Retinal pigment epithelial cell (primary cell): ENCODE results near the gene LAMB1.

ENCODE experiments used
- DNase-seq: peaks from one replicate; pipeline ENCODE4 v3.0.0-alpha.2; 2010; ENCODE audit warnings: low read depth
- H3K4me3 ChIP-seq: 2 replicates; pipeline ENCODE4 v1.5.1; 2011; ENCODE audit warnings: mild to moderate bottlenecking, low read length, control low read depth, moderate library complexity
- CTCF ChIP-seq: conservative IDR thresholded peaks from 2 replicates; pipeline ENCODE4 v1.5.1; 2011; ENCODE audit warnings: low read depth, low read length, control low read depth, inconsistent platforms

LAMB1 gene

GRCh38 chr7:108030516-108030915 lies 27.6 kb upstream of the LAMB1 start:
- TF ChIP-seq CTCF: no peak
- H3K4me3 ChIP-seq: no peak overlapping the region
- no peak for DNase-seq

GRCh38 chr7:108029034-108029433 lies 26.1 kb upstream of the LAMB1 start:
- no peak overlapping the region for H3K4me3 ChIP-seq
- TF ChIP-seq CTCF: no peak
- no peak for DNase-seq

DNA sequence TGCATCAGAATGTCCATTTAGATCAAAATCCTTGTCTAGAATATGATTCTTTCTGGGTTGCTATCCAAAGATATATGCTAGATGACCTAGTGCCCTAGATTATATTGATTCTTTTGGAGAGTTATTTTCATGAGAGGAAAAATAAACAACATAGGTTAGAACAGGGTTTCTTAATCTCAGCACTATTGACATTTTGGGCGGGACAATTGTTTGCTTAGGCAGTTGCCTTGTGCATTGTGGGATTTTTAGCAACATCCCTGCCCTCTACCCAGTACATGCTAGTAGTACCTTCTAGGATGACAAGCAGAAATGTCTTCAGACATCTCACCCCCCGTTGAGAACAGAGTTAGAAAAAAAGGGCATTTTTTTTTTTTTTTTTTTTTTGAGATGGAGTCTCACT lies 25.1 kb upstream of the LAMB1 start:
- H3K4me3 ChIP-seq: no peak overlapping the region
- DNase-seq: no peak
- no peak for TF ChIP-seq CTCF

GRCh38 chr7:108027239-108027638 lies 24.3 kb upstream of the LAMB1 start:
- no peak overlapping the region for H3K4me3 ChIP-seq
- no peak for DNase-seq
- TF ChIP-seq CTCF: no peak

DNA sequence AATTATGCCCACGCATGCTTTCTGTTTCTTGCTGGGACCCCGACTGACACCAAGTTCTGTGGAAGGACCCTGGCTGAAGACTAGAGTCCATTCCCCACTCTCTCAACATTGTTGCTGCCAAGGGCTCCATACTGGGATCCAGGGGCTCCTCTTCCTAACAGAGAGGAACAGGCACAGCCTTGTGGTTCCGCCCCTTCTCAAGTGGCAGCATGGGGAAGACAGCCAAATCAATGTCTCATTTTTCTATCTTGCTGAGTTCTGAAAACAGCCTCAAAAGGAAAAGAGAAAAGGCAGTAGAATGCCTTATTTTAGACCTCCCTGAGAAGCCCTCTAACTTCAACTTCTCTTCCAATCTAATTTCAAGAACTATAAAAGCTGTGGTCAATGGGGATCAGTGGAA lies 23.7 kb upstream of the LAMB1 start:
- TF ChIP-seq CTCF: no peak
- no peak for DNase-seq
- H3K4me3 ChIP-seq: no peak overlapping the region

GRCh38 chr7:108026116-108026515 lies 23.2 kb upstream of the LAMB1 start:
- TF ChIP-seq CTCF: no peak
- H3K4me3 ChIP-seq: no peak overlapping the region
- no peak for DNase-seq

GRCh38 chr7:108024538-108024937 lies 21.6 kb upstream of the LAMB1 start:
- no peak for DNase-seq
- no peak overlapping the region for H3K4me3 ChIP-seq
- TF ChIP-seq CTCF: no peak
